GM03348 (cell line): Measurements from ENCODE around the gene PI4KA.
"Not testable (repeated sequence)": the region's sequence is repeated elsewhere in the genome, so short reads cannot be mapped to it uniquely, and the experiment has no call there.

Source experiments
- DNase-seq: peaks from one replicate; pipeline ENCODE4 v3.0.0; 2012; ENCODE audit warnings: low spot score

PI4KA gene

DNA sequence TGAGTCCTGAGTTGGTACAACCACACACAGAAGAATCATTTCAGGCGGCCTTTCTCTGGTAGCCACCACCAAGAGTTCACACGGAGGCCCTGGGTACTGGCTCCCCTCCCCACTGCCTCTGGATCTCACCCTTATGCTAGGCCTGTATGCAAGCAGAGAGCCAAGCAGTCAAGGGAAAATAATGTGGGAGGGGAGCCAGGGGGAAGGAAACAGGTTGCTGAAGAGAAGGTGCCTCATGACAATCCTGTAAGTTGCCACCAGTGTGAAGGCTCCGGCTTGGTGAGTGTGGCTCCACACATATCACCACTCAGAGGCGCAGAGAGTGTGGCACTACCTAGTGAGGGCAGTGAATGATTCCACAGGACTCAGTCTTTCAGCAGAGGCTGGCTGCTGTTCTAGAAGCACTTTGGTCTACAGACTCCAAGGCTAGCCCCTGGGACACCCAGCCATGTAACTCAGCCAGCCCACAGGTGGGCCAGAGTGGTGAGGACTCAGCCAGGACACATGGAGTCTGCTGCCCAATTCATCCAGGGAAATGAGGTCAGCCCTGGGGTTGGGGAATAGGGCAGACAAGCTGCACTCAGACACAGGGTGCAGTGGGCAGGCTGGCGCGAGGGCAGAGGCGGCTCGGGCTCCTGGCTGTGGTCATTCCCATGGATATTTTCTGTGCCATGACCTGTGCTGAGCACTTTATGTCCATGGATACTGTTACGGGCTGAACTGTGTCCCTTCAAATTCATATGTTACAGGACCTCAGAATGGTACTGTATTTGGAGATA lies 133.7 kb downstream of the PI4KA start:
- DNase-seq: no peak

DNA sequence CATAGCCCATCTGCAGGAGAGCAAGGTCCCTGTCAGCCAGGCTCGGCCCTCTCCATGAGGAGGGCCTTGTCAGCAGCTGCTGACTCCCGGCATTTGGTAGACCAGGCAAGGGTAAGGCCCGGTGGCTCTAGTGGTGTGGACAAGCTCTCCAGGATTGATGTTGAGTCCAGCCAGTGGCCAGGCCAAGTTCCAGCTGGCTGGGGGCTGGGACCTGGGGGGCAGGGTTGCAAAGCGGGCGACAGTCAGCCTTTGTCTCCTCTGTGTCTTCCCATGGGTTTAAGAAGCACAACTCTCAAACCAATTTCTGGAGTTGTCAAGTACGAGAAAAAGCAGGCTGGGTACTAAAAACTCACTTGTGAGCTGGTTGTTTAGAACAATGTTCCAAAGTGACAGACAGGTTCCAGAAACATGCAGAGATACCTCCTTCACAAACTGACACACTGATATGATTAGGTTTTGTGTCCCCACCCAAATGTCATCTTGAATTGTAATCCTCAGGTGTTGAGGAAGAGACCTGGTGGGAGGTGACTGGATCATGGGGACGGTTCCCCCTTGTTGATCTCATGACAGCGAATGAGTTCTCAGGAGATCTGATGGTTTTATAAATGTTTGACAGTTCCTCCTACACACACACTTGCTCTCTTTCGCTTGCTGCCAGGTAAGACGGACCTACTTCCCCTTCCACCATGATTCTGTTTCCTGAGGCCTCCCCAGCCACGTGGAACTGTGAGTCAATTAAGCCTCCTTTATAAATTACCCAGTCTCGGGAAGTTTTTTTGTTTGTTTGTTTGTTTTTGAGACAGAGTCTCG lies 137.0 kb downstream of the PI4KA start:
- DNase-seq: no peak

- no peak for DNase-seq
Observed at GRCh38 chr22:20720692-20721408, 137.8 kb downstream of the PI4KA start.

DNA sequence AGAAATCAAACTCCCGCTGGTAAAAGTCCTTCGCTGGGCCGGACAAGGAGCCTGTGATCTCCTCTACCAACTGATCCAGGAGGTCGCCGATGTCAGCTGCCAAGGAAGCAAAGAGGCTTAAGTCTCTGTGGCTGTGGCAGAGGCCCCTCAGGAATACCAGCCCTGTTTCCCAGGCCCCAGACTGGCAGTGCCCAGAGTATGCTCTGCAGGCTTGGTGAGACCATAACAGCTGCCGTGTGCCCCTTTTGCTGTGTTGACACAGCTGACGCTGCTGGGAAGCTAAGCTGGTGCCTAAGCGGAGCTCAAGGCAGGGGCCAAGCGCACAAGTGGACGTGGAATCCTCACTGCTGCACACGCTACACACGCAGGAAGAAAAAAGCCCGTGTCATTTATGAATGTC lies 139.9 kb downstream of the PI4KA start:
- not testable (repeated sequence) for DNase-seq

DNA sequence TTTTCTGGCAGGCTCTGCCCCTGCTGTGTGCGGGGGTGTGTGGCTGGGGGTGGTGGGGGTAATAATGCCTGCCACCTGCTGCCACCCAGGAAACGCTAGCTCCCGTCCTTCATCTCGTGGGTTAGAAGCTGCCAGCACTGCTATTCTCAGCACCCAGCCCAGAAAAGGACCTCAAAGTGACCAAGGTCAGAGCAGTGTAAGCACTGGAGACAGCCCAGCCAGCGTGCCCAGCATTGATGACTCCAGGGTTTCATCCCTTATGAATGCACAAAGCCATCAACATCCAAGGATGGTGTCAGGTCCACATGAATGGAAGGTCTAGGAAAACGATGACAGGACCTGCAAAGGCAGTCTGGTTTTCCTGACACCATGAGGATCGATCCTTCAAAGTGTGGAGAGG lies 140.6 kb downstream of the PI4KA start:
- DNase-seq: not testable (repeated sequence)

DNA sequence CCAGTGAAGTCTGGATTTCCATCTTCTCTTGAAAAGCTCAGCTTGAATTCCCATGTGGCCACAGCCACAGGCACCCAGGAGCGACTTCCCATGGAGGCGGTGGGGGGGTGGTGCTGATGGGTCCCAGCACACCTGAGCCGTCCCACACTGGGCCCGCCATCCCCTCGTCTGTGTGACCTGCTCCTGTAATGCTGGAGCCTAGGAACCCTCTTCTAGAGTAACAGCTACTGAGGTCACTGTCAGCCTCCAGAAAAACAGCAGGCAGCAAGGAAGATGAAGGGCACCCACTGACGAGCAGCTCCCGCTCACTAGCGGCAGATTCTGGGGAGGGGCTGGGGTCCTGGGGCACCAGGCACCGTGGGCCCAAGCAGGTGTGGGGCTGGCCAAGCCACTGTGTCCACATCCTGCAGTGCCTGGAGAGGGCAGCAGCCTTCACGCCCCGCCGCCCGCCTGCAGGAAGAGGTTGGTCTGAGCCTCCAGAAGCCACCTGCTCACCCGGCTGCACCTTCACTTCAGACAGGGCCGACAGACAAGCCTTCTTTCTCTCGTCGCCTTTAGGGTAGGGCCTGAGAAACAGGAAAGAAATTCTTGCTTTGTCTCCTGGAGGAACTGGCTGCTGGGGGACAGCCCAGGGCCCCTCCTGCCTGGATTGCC lies 141.3 kb downstream of the PI4KA start:
- not testable (repeated sequence) for DNase-seq

- DNase-seq: not testable (repeated sequence)
Observed at GRCh38 chr22:20713116-20713515, 145.5 kb downstream of the PI4KA start.

DNA sequence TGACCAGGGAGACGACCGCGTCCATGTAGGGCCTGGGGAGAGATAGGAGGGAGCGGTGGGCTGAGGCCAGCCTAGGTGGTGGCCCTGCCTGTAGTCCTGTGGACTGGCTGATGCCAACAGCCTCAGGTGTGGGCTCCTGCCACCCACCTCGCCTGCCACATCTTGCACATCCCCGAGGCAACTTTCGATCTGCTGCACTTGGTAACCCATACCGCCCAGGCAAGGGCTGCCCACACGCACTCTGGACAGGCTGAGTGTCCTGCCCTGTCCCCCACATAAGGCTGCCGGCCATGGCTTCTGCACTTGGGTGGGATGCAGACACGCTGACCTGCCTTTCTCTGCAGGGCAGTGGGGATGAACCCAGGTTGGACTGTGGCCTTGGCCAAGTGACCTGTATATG lies 148.6 kb downstream of the PI4KA start:
- not testable (repeated sequence) for DNase-seq

DNA sequence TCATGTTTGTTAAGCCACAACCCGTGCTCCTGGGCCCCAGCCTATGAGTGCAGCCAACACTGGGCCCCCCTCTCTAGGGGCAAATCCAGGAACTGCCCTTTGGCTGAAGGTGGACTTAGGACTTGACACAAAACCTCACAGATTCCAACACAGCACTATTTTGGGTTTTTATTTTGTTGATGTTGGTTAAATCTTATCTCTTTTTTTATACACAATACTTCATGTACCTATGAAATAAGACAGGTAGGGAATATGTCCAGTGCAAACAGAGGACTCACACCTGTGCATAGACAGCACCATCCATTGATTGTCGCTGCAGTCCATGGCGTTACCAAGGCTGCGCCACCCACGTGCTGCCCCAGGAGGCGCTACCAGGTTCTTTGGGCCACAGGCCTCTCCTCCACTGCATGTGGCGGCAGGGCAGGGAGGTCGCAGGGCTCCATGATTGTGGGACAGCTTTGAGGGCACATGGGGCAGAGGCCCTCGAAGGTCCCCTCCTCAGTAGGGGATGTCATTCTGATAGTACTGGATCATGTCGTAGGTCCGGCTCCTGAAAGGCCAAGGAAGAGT lies 151.0 kb downstream of the PI4KA start:
- DNase-seq: not testable (repeated sequence)

DNA sequence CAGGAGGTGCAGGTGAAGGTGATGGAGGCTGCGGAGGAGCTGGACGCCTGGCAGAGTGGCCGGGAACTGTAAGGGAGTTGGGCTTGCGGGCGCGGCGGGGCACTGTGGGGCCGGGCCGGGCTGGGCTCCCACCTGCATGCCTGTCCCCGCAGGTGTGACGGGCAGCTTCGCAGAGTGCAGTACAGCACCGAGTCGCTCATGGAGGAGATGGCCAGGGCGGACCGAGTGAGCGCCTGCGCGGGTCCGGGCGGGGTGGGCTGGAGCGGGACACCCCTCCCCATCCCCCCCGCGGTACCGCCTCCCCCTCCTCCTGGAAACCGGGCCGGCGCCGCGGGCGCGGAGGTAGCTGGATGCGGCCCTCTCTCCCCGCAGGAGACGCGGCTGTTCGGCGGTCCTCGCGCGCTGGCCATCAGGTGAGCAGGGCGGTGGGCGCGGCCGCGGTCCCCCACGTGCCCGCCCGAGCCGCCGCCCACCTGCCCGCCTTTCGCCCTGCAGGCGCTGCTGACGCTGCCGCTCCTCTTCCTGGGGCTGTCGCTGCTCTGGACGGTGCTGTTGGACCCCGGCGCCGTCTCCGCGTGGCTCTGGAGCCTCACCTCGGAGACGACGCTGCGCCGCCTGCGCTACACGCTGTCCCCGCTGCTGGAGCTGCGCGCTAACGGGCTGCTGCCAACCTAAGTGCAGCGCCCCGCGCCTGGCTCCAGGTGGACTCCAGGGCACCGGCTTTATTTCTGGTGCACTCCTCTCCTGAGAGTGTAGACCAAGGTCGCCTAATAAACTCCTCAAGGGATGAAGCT lies 154.6 kb downstream of the PI4KA start:
- not testable (repeated sequence) for DNase-seq

DNA sequence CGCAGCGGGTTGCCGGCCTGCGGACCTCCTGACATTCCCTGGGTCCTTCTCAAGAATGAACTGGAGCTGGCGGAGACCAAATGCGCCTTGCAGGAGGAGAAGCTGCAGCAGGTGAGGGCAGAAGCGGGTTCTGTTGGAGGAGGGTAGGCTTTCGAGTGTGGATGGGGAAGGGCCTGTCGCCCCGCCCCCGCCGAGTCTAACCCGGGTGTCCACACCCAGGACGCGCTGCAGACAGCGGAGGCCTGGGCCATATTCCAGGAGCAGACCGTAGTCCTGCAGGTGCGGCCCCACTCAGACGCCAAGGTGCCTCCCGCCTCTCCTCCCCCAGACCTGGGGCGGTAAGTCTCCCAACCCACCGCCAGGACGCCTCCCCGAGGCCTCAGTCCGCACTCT lies 155.2 kb downstream of the PI4KA start:
- DNase-seq: not testable (repeated sequence)

DNA sequence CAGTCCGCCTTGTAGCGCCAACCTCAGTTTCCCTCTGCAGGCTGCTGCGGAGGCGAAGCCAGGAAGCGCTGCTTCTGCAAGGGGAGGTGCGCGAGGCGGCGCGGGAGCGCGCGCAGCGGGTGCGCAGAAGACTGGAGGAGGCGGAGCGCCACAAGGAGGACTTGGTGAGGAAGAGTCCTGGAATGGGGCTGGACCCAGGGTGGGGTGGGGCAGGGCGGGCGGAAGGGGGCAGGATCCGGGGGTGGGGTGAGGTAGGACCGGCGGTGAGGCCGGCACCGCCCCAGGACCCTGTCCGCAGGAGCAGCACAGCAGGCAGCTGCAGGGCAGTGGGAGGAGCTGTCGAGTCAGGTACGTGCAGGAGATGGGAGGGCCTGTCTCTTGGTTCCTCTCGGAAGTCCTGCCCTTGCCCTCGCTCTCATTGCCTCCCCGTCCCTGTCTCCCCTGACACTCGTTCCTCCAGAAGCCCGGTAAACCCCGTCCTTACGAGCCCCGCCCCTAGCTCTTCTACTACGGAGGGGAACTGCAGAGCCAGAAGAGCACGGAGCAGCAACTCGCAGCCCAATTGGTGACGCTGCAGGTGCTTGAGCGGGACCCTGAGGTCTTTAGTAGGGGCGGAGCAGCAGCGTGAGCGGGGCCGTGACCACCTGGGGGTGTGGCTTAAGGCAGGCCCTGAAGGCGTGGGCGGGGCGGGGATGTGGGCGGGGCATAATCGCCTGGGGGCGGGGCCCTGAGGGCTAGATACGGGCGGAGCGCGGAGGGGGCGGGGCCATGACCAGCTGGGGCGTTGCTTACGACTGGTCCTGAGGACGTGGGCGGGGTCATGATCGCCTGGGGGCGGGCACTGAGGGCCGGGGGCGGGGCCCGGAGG lies 155.8 kb downstream of the PI4KA start:
- DNase-seq: peak; percentile 97

DNA sequence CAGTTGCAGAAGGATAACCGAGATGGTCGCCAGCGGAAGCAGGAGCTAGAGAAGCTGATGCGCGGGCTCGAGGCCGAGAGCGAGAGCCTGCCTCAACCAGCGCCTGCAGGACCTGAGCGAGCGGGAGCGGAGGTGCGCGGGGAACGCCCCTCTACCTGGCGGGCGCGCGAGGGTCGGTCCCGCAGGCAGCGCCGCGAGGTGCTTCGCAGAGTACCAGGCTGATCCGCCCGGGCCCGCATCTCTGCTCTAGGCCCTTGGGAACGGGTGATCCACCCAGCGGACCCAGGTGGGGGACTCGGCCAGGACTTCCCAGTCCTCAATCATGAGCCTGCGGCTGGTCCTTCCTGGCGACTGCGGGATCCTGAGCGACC lies 156.5 kb downstream of the PI4KA start:
- DNase-seq: not testable (repeated sequence)

- not testable (repeated sequence) for DNase-seq
Observed at GRCh38 chr22:20701680-20702136, 156.9 kb downstream of the PI4KA start.

GRCh38 chr22:20700347-20700746 lies 158.3 kb downstream of the PI4KA start:
- not testable (repeated sequence) for DNase-seq

DNA sequence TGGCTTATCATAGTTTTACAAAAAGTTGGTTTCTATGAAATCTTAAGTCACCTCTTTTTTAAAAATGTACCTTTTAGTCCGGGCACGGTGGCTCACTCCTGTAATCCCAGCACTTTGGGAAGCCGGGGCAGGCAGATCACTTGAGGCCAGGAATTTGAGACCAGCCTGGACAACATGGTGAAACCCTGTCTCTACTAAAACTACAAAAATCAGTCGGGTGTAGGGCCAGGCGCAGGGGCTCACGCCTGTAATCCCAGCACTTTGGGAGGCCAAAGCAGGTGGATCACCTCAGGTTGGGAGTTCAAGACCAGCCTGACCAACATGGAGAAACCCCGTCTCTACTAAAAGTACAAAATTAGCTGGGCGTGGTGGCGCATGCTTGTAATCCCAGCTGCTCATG lies 158.8 kb downstream of the PI4KA start:
- DNase-seq: not testable (repeated sequence)

DNA sequence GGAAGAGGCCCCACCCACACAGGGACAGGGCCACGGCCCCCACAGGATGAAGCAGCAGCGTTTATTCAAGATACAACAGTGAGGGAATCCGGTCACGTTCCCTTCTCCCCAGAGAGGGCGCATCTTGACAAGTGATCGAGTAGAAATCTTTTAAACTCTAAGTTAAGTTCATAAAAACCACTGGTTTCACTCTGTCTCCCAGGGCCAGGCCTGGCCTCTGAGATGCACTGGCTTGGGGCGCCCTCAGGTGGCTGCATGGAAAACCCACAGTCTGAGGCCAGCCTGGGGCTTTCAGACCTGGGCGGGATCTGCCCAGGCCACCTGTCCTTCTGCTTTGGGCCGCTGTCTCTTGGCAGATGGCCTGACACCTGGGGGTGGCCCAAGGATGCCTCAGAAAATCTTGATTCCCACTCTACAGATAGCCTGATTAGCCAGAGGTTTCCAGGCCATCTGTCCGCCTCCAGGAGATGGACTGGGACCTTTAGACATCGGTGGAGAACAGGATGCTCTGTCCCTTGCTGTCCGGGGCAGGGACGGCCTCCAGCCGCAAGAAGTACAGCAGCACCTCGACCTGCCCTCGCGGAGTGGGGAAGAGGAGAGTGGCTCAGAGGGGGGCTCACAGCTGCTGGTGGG lies 161.0 kb downstream of the PI4KA start:
- DNase-seq: peak; percentile 79

GRCh38 chr22:20696056-20696455 lies 162.6 kb downstream of the PI4KA start:
- not testable (repeated sequence) for DNase-seq

DNA sequence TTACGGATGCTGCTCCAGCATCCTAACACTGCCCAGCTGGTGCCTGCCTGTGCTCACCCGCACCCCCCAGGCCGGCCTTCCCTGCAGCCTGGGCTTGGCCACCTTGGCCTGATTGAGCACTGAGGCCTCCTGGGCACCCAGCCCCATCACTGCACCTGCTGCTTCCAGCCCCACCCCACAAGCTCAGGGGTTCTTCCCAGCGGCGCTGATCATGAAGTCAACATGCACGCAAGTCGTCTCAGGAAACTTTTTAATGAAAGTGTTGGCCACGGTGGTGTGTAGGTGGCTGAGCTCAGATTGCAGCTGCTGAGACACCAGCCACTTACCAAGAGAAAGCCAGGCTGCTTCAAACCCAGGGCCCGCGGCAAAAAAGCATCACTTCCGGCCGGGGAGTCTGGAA lies 163.4 kb downstream of the PI4KA start:
- not testable (repeated sequence) for DNase-seq
